H1 (cell line): Measurements from ENCODE around the gene ZNF521. TPM values are rescaled to one million over a fixed set of nuclear protein-coding genes. Genes with fewer than 3 reads are reported as not detected.

Experiments used
- CTCF ChIA-PET: fragments of 300-600 bp; sonication (Branson Sonifier 250); formaldehyde crosslinking; loops from one replicate; lab custom pipeline; 2021; ENCODE audit not compliant: partially characterized antibody; lab: Charles Lee
- POLR2A ChIA-PET: fragments of 300-600 bp; sonication (Branson Sonifier 250); formaldehyde crosslinking; loops from one replicate; lab custom pipeline; 2021; ENCODE audit warnings: inconsistent platforms; ENCODE audit not compliant: partially characterized antibody; lab: Charles Lee
- DNase-seq, 2 experiments: peaks; one replicate each; pipeline versions ENCODE4 v3.0.0 to v3.0.0-alpha.2; 2010 to 2022; ENCODE audit warnings: low spot score in 2 of 2, low read depth in 1 of 2, mixed read lengths in 1 of 2
- FAIRE-seq: peaks from 2 replicates; lab custom pipeline; 2011; peaks lifted over from hg19 to GRCh38; lab: Jason Lieb, UNC
- H2AFZ ChIP-seq: 2 replicates; pipeline ENCODE4 v1.8.1; 2012; ENCODE audit warnings: low read length, inconsistent platforms
- H2AK5ac ChIP-seq: 2 replicates; pipeline ENCODE4 v1.6.1; 2013; ENCODE audit warnings: low read depth, low read length
- H2BK120ac ChIP-seq: replicated peaks from 2 replicates; pipeline ENCODE3; 2013; ENCODE audit warnings: low read depth, low read length, inconsistent platforms
- H2BK12ac ChIP-seq: 2 replicates; pipeline ENCODE4 v1.6.1; 2013; ENCODE audit warnings: low read depth, low read length
- H2BK15ac ChIP-seq: 2 replicates; pipeline ENCODE4 v1.6.1; 2013; ENCODE audit warnings: low read length
- H2BK20ac ChIP-seq: 2 replicates; pipeline ENCODE4 v1.6.1; 2013; ENCODE audit warnings: low read length
- H2BK5ac ChIP-seq: 2 replicates; pipeline ENCODE4 v1.6.1; 2013; ENCODE audit warnings: low read depth, low read length
- H3K14ac ChIP-seq: 2 replicates; pipeline ENCODE4 v1.6.1; 2013; ENCODE audit warnings: inconsistent platforms; ENCODE audit not compliant: insufficient read length
- H3K18ac ChIP-seq: 2 replicates; pipeline ENCODE4 v1.6.1; 2013; ENCODE audit warnings: low read length; ENCODE audit errors: extremely low read depth
- H3K23ac ChIP-seq: 2 replicates; pipeline ENCODE4 v1.6.1; 2013; ENCODE audit warnings: inconsistent platforms; ENCODE audit not compliant: insufficient read length
- H3K23me2 ChIP-seq: 2 replicates; pipeline ENCODE4 v1.6.1; 2013; ENCODE audit warnings: low read depth, low read length
- H3K27ac ChIP-seq: 2 replicates; pipeline ENCODE4 v1.6.1; 2011; ENCODE audit warnings: low read depth, low read length, inconsistent platforms
- H3K27me3 ChIP-seq, 4 experiments: replicated peaks in 1 of 4; 1 replicate in 1 of 4; 2 replicates in 3 of 4; pipeline versions ENCODE4 v1.6.1 to v1.8.1; 2011 to 2013; ENCODE audit warnings: low read length in 3 of 4, mild to moderate bottlenecking in 3 of 4, inconsistent platforms in 2 of 4, mixed read lengths in 2 of 4, moderate library complexity in 1 of 4; ENCODE audit not compliant: control insufficient read depth in 3 of 4, insufficient read depth in 3 of 4; ENCODE audit errors: extremely low read depth in 1 of 4
- H3K36me3 ChIP-seq, 4 experiments: 2 replicates each; pipeline versions ENCODE4 v1.6.1 to v1.8.1; 2011 to 2013; ENCODE audit warnings: mild to moderate bottlenecking in 4 of 4, low read length in 3 of 4, moderate library complexity in 2 of 4, control low read depth in 1 of 4, inconsistent platforms in 1 of 4; ENCODE audit not compliant: insufficient read depth in 4 of 4, control insufficient read depth in 2 of 4
- H3K4ac ChIP-seq: replicated peaks from 2 replicates; pipeline ENCODE3; 2013; ENCODE audit warnings: low read length, low read depth, mixed read lengths, inconsistent platforms; ENCODE audit not compliant: insufficient read length
- H3K4me1 ChIP-seq, 4 experiments: replicated peaks in 1 of 4; 1 replicate in 1 of 4; 2 replicates in 3 of 4; pipeline versions ENCODE4 v1.6.1 to v1.8.1; 2011 to 2013; ENCODE audit warnings: low read length in 3 of 4, inconsistent platforms in 2 of 4, mixed read lengths in 1 of 4; ENCODE audit not compliant: insufficient read depth in 4 of 4, control insufficient read depth in 3 of 4
- H3K4me2 ChIP-seq, 2 experiments: 2 replicates each; pipeline versions ENCODE4 v1.6.1 to v1.8.1; 2011 to 2013; ENCODE audit warnings: low read depth in 2 of 2, low read length in 2 of 2, control low read depth in 1 of 2, inconsistent platforms in 1 of 2, mild to moderate bottlenecking in 1 of 2; ENCODE audit not compliant: insufficient read depth in 1 of 2
- H3K4me3 ChIP-seq, 4 experiments: fragments of 200-600, 300-600 bp in 1 of 4; sonication (generic), shearing (Covaris generic), sonication (Bioruptor Twin) in 1 of 4; 2 replicates each; pipeline versions ENCODE4 v1.5.1 to v1.8.1; 2011 to 2016; ENCODE audit warnings: low read length in 4 of 4, low read depth in 3 of 4, control low read depth in 2 of 4, inconsistent platforms in 2 of 4, mild to moderate bottlenecking in 2 of 4, mixed read lengths in 1 of 4, moderate library complexity in 1 of 4; ENCODE audit not compliant: insufficient read depth in 2 of 4; ENCODE audit errors: extremely low read depth in 1 of 4
- H3K56ac ChIP-seq: replicated peaks from 2 replicates; pipeline ENCODE3; 2013; ENCODE audit warnings: low read depth, mild to moderate bottlenecking, mixed read lengths, low read length, inconsistent platforms; ENCODE audit not compliant: insufficient read length
- H3K79me1 ChIP-seq: 2 replicates; pipeline ENCODE4 v1.6.1; 2013; ENCODE audit warnings: low read depth, low read length, control low read depth
- H3K79me2 ChIP-seq, 2 experiments: 2 replicates each; pipeline versions ENCODE4 v1.6.1 to v1.8.1; 2012 to 2013; ENCODE audit warnings: low read length in 2 of 2, mild to moderate bottlenecking in 2 of 2, inconsistent platforms in 1 of 2; ENCODE audit not compliant: insufficient read depth in 2 of 2, control insufficient read depth in 1 of 2
- H3K9ac ChIP-seq, 4 experiments: replicated peaks in 1 of 4; 1 replicate in 1 of 4; 2 replicates in 3 of 4; pipeline versions ENCODE4 v1.6.1 to v1.8.1; 2011 to 2013; ENCODE audit warnings: low read depth in 3 of 4, low read length in 3 of 4, control low read depth in 2 of 4, mild to moderate bottlenecking in 2 of 4, moderate library complexity in 2 of 4, inconsistent platforms in 1 of 4; ENCODE audit errors: extremely low read depth in 1 of 4
- H3K9me3 ChIP-seq, 2 experiments: 2 replicates each; pipeline versions ENCODE4 v1.6.1 to v1.8.1; 2012 to 2013; ENCODE audit warnings: mild to moderate bottlenecking in 2 of 2, moderate library complexity in 2 of 2, control low read depth in 1 of 2, inconsistent platforms in 1 of 2, low read depth in 1 of 2, low read length in 1 of 2, mixed read lengths in 1 of 2; ENCODE audit not compliant: insufficient read depth in 2 of 2
- H4K20me1 ChIP-seq, 2 experiments: replicated peaks in 1 of 2; 2 replicates each; pipeline versions ENCODE3 to v1.8.1; 2011 to 2013; ENCODE audit warnings: inconsistent platforms in 2 of 2, low read length in 2 of 2, mild to moderate bottlenecking in 1 of 2; ENCODE audit not compliant: insufficient read depth in 2 of 2, control insufficient read depth in 1 of 2
- H4K5ac ChIP-seq: 2 replicates; pipeline ENCODE4 v1.6.1; 2013; ENCODE audit warnings: low read length, low read depth, mixed read lengths, inconsistent platforms; ENCODE audit not compliant: insufficient read length
- H4K8ac ChIP-seq: 2 replicates; pipeline ENCODE4 v1.8.0; 2013; ENCODE audit warnings: mild to moderate bottlenecking, moderate library complexity, low read length, inconsistent platforms; ENCODE audit not compliant: insufficient read depth; ENCODE audit errors: extremely low read depth
- H4K91ac ChIP-seq: replicated peaks from 2 replicates; pipeline ENCODE3; 2013; ENCODE audit warnings: low read length, mixed read lengths, inconsistent platforms; ENCODE audit not compliant: insufficient read length
- CTCF ChIP-seq, 3 experiments: IDR thresholded peaks; 1 replicate in 2 of 3; 2 replicates in 1 of 3; pipeline versions ENCODE4 v1.5.1 to v1.6.1; 2011; ENCODE audit warnings: low read length in 3 of 3, mild to moderate bottlenecking in 3 of 3, inconsistent platforms in 2 of 3, low read depth in 1 of 3, moderate library complexity in 1 of 3; ENCODE audit not compliant: insufficient read depth in 1 of 3; ENCODE audit errors: control extremely low read depth in 1 of 3
- RAD21 ChIP-seq, 2 experiments: IDR thresholded peaks in 1 of 2; conservative IDR thresholded peaks in 1 of 2; 2 replicates each; pipeline ENCODE4 v1.6.1; 2011; ENCODE audit warnings: low read depth in 2 of 2, low read length in 2 of 2, improper control_type of control experiment in 1 of 2, inconsistent platforms in 1 of 2, mild to moderate bottlenecking in 1 of 2, moderate library complexity in 1 of 2
- WGBS, 2 experiments: shearing (Covaris generic) in 1 of 2; methylation state at CpG; one replicate each; pipeline versions ENCODE4 v1.1.6 to v1.1.7; 2013 to 2015; ENCODE audit warnings: low lambda C conversion rate in 2 of 2, mixed read lengths in 2 of 2, inconsistent platforms in 1 of 2, low coverage in 1 of 2, missing lambda C conversion rate in 1 of 2; ENCODE audit not compliant: insufficient replicate concordance in 2 of 2, insufficient coverage in 1 of 2, insufficient read length in 1 of 2; ENCODE audit errors: extremely low coverage in 1 of 2, missing lambda C conversion rate in 1 of 2; 5-methylcytosine and 5-hydroxymethylcytosine counted together
- polyA plus RNA-seq, 7 experiments: library from polyadenylated mRNA; depleted of rRNA in 3 of 7; stranded (reverse) in 5 of 7; unstranded in 2 of 7; fragments of >200 nt in 5 of 7; fragments of 200-250 nt in 2 of 7; gene quantifications; 1 replicate in 5 of 7; 2 replicates in 1 of 7; 4 replicates in 1 of 7; pipeline versions ENCODE4 v1.2.1 to v1.2.3, GENCODE V29; 2011 to 2013; ENCODE audit warnings: missing spikeins in 2 of 7, mixed read lengths in 2 of 7
- total RNA-seq: library from RNA; stranded (reverse); fragmentation: NEBNext Ultra II Directional; extraction: Animal tissue kit (Norgen Biotek cat#: 25700); gene quantifications from 2 replicates; pipeline ENCODE4 v1.2.1, GENCODE V29; 2021

The ZNF521 gene
- total and polyA plus RNA-seq, 2 of the 8 experiments (the other 6 are each of a cell fraction or from before 2014, with no cell fraction given), result 9.5 to 15.8 TPM

- no peak overlapping the region for H3K27ac ChIP-seq
- H3K23me2 ChIP-seq, result no peaks in the 10 kb centered on the region
- H2BK20ac ChIP-seq, result no peak overlapping the region
- H2BK12ac ChIP-seq, result no peak overlapping the region
- peaks cover 0 to 3% (median 0%) of the 10 kb centered on the region in 4 experiments; a peak in 1 of 7 replicates for H3K4me1 ChIP-seq
- H3K27me3 ChIP-seq, result no peaks in the 10 kb centered on the region
- H3K4me3 ChIP-seq, result no peak overlapping the region
- no peak overlapping the region for H2BK120ac ChIP-seq
- no peak overlapping the region for H3K4ac ChIP-seq
- H2BK5ac ChIP-seq, result no peak overlapping the region
- H3K36me3 ChIP-seq, result no peaks in the 10 kb centered on the region
- 0 out of 2 replicates have a peak, but pooled peaks cover 2% of the 10 kb centered on the region for H3K79me1 ChIP-seq
- POLR2A ChIA-PET, result no interaction called here
- no peaks in the 10 kb centered on the region for H3K79me2 ChIP-seq
- no peak overlapping the region for H3K4me2 ChIP-seq
- H2AFZ ChIP-seq, result no peak overlapping the region
- H4K5ac ChIP-seq, result no peak overlapping the region
- H4K91ac ChIP-seq, result no peak overlapping the region
- H4K8ac ChIP-seq, result no peak overlapping the region
- H3K9me3 ChIP-seq, result no peaks in the 10 kb centered on the region
- no peak overlapping the region for H3K23ac ChIP-seq
- no peak overlapping the region for H3K18ac ChIP-seq
- no peak for DNase-seq
- H2AK5ac ChIP-seq, result no peak overlapping the region
- no peak overlapping the region for H3K9ac ChIP-seq
- 81% methylated on average over 2 of the region's 2 CpGs; no CpG with 5 or more reads in 1 of the 2 experiments for WGBS, 2 experiments
- CTCF ChIA-PET, result interaction anchor here (0.6 to 1.2 kb wide), 2 partner anchors 18 to 32 kb away, joined by 3 read pairs; no protein-coding TSS in a partner anchor
- H2BK15ac ChIP-seq, result no peak overlapping the region
- H3K56ac ChIP-seq, result no peak overlapping the region
- no peaks in the 10 kb centered on the region for H4K20me1 ChIP-seq
- H3K14ac ChIP-seq, result no peak overlapping the region
- no peak for FAIRE-seq
- TF ChIP-seq RAD21 (IDR thresholded peaks at IDR 0.05 in 1 of 2, conservative IDR thresholded peaks at IDR 0.05 in 1 of 2; ENCODE audit: low read depth in 2 of 2, low read length in 2 of 2) (no peak), CTCF (IDR thresholded peaks at IDR 0.05; ENCODE audit: control extremely low read depth in 1 of 3, insufficient read depth in 1 of 3, low read depth in 1 of 3, low read length in 3 of 3) (no peak)
Measured at GRCh38 chr18:25146512-25146910, 205.5 kb downstream of the ZNF521 start.
